ENCODE measurements around the gene MEGF9.

Gene MEGF9

GRCh38 chr9:120659209-120659608, 55.1 kb downstream of the MEGF9 start:
- TF ChIP-seq CTCF (IDR thresholded peaks at IDR 0.05; ENCODE audit: insufficient read depth, low read length) (no peak), POLR2AphosphoS5 (IDR thresholded peaks at IDR 0.05; ENCODE audit: low read depth) (no peak), SPI1 (IDR thresholded peaks at IDR 0.05; ENCODE audit: borderline replicate concordance, low read depth) (no peak), GABPA (IDR thresholded peaks at IDR 0.05; ENCODE audit: low read depth) (no peak), REST (IDR thresholded peaks at IDR 0.05; ENCODE audit: insufficient replicate concordance, low read depth) (no peak)
- Histone ChIP-seq H3K27ac (replicated peaks) (no peak overlapping the region), H3K4me3 (replicated peaks; ENCODE audit: insufficient read depth, low read length) (no peak overlapping the region), H3K27me3 (ENCODE audit: insufficient read depth, poor library complexity, severe bottlenecking) (no peaks in the 10 kb centered on the region)
- DNase-seq (ENCODE audit: low read depth in 1 of 2, low spot score in 1 of 2) = no peak

GRCh38 chr9:120655005-120655622, 59.2 kb downstream of the MEGF9 start:
- no peak for DNase-seq (ENCODE audit: low read depth in 1 of 2, low spot score in 1 of 2)
- no peak for TF ChIP-seq SPI1 (IDR thresholded peaks at IDR 0.05; ENCODE audit: borderline replicate concordance, low read depth)
- Histone ChIP-seq H3K27me3 (ENCODE audit: insufficient read depth, poor library complexity, severe bottlenecking) (no peaks in the 10 kb centered on the region), H3K27ac (replicated peaks) (no peak overlapping the region), H3K4me3 (replicated peaks; ENCODE audit: insufficient read depth, low read length) (no peak overlapping the region)

GRCh38 chr9:120654272-120654671, 60.0 kb downstream of the MEGF9 start:
- no peak for DNase-seq (ENCODE audit: low read depth in 1 of 2, low spot score in 1 of 2)
- Histone ChIP-seq H3K27ac (replicated peaks) (no peak overlapping the region), H3K4me3 (replicated peaks; ENCODE audit: insufficient read depth, low read length) (no peak overlapping the region), H3K27me3 (ENCODE audit: insufficient read depth, poor library complexity, severe bottlenecking) (no peaks in the 10 kb centered on the region)
- no peak for TF ChIP-seq REST (IDR thresholded peaks at IDR 0.05; ENCODE audit: insufficient replicate concordance, low read depth)
- no peak for TF ChIP-seq CTCF (IDR thresholded peaks at IDR 0.05; ENCODE audit: insufficient read depth, low read length)
- TF ChIP-seq SPI1 (IDR thresholded peaks at IDR 0.05; ENCODE audit: borderline replicate concordance, low read depth) = no peak
- TF ChIP-seq POLR2AphosphoS5 (IDR thresholded peaks at IDR 0.05; ENCODE audit: low read depth) = no peak
- no peak for TF ChIP-seq GABPA (IDR thresholded peaks at IDR 0.05; ENCODE audit: low read depth)

DNA sequence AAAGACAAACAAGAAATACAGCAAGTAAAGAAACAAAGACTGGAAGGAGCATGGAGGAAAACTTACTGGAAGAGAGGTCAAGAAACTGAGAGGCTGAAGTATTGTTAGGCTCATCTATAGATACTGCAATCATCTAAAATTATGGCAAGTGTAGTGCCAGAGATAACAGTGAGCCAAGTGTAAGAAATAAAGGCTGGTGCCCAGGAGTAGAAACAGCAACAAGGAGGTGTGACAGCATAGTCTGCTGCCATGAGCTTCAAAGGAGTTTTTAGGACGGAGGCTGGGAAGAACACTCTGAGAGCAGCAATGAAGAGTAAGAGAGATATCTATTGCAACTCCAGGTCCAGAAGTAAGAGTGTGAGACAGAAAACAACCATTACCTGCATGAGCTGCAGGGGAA, 60.5 kb downstream of the MEGF9 start:
- Histone ChIP-seq H3K27ac (replicated peaks) (no peak overlapping the region), H3K27me3 (ENCODE audit: insufficient read depth, poor library complexity, severe bottlenecking) (no peaks in the 10 kb centered on the region), H3K4me3 (replicated peaks; ENCODE audit: insufficient read depth, low read length) (no peak overlapping the region)
- no peak for DNase-seq (ENCODE audit: low read depth in 1 of 2, low spot score in 1 of 2)
- TF ChIP-seq SPI1 (IDR thresholded peaks at IDR 0.05; ENCODE audit: borderline replicate concordance, low read depth) (no peak), REST (IDR thresholded peaks at IDR 0.05; ENCODE audit: insufficient replicate concordance, low read depth) (no peak), POLR2AphosphoS5 (IDR thresholded peaks at IDR 0.05; ENCODE audit: low read depth) (no peak), CTCF (IDR thresholded peaks at IDR 0.05; ENCODE audit: insufficient read depth, low read length) (no peak), GABPA (IDR thresholded peaks at IDR 0.05; ENCODE audit: low read depth) (no peak)

All from HL-60 (cell line).